Endometrial microvascular endothelial cells (primary cell): Measurements from ENCODE around the gene FKRP. TPM values are rescaled to one million over a fixed set of nuclear protein-coding genes. Genes with fewer than 3 reads are reported as not detected.
"Not testable (repeated sequence)": the region's sequence is repeated elsewhere in the genome, so short reads cannot be mapped to it uniquely, and the experiment has no call there.

Source experiments
- in situ Hi-C: cut with HindIII; loops from 2 replicates; pipeline ENCODE4 v1.10.0; 2017; ENCODE audit warnings: low sequenced_read_pairs, low pct_unique_long_range_greater_than_20kb; ENCODE audit errors: inconsistent ontology term
- total RNA-seq: library from RNA; depleted of rRNA; stranded (reverse); fragments of >200 nt; gene quantifications from one replicate; pipeline ENCODE4 v1.2.3, GENCODE V29; 2015; ENCODE audit errors: inconsistent ontology term

The FKRP gene
- 18.6 TPM for total RNA-seq

GRCh38 chr19:46745521-46746280 lies at the start of gene FKRP:
TSS of gene FKRP (plus strand) at chr19:46746057. CDS start at chr19:46755451, 9,394 bp downstream.
- in situ Hi-C loops = no loop called here

- in situ Hi-C loops = no loop called here
Observed at GRCh38 chr19:46696866-46697203, 49.0 kb upstream of the FKRP start.

GRCh38 chr19:46697204-46697960 lies 48.5 kb upstream of the FKRP start:
- in situ Hi-C loops = no loop called here

- in situ Hi-C loops = no loop called here
Observed at GRCh38 chr19:46698395-46699321, 47.2 kb upstream of the FKRP start.

- in situ Hi-C loops = no loop called here
Observed at GRCh38 chr19:46700704-46701103, 45.2 kb upstream of the FKRP start.

- in situ Hi-C loops = no loop called here
Observed at GRCh38 chr19:46704379-46705076, 41.3 kb upstream of the FKRP start.

- in situ Hi-C loops = no loop called here
Observed at GRCh38 chr19:46710687-46711086, 35.2 kb upstream of the FKRP start.

- in situ Hi-C loops = not testable (repeated sequence)
Observed at GRCh38 chr19:46712768-46713338, 33.0 kb upstream of the FKRP start.

- in situ Hi-C loops = no loop called here
Observed at GRCh38 chr19:46713781-46714443, 31.9 kb upstream of the FKRP start.

GRCh38 chr19:46714444-46715106 lies 31.3 kb upstream of the FKRP start:
- in situ Hi-C loops = no loop called here

- in situ Hi-C loops = no loop called here
Observed at GRCh38 chr19:46715620-46715974, 30.3 kb upstream of the FKRP start.

GRCh38 chr19:46715975-46716671 lies 29.7 kb upstream of the FKRP start:
- in situ Hi-C loops = no loop called here

- in situ Hi-C loops = no loop called here
Observed at GRCh38 chr19:46716672-46717033, 29.2 kb upstream of the FKRP start.

- in situ Hi-C loops = no loop called here
Observed at GRCh38 chr19:46717034-46717715, 28.7 kb upstream of the FKRP start, which contains the start of gene PRKD2. TSS of gene PRKD2 (minus strand) at chr19:46717114. CDS start at chr19:46716370, 744 bp downstream.

GRCh38 chr19:46717716-46718143 lies 28.1 kb upstream of the FKRP start:
- in situ Hi-C loops = no loop called here

GRCh38 chr19:46718157-46718933 lies 27.5 kb upstream of the FKRP start:
- in situ Hi-C loops = no loop called here
